IMR-90 (cell line): ENCODE results near the gene SMIM21. TPM values are rescaled to one million over a fixed set of nuclear protein-coding genes. Genes with fewer than 3 reads are reported as not detected.

Experiments
- ATAC-seq: fragments of 200-7000 bp; cut with Tn5 transposase; 2 replicates; pipeline ENCODE4 v1.9.1; 2020; ENCODE audit warnings: low read depth, mild to moderate bottlenecking, moderate library complexity
- BruUV-seq: library from RNA; stranded (reverse); fragments of 400-500 nt; replicated peaks from 2 replicates; lab custom pipeline; 2021; lab: Mats Ljungman, UMichigan
- CTCF ChIA-PET: fragments of 300-600 bp; formaldehyde crosslinking; extraction: SDS; loops from one replicate; lab custom pipeline; 2021; ENCODE audit warnings: antibody characterized with exemption; lab: Yijun Ruan, JAX
- POLR2A ChIA-PET: fragments of 300-600 bp; sonication (Branson Sonifier 250); formaldehyde crosslinking; loops from one replicate; lab custom pipeline; 2022; ENCODE audit warnings: antibody characterized with exemption; ENCODE audit not compliant: unreplicated experiment; lab: Charles Lee
- DNase-seq: peaks from one replicate; pipeline ENCODE4 v3.0.0; 2013
- H2AFZ ChIP-seq: replicated peaks from 2 replicates; pipeline ENCODE3; 2013; ENCODE audit warnings: low read length, mild to moderate bottlenecking; ENCODE audit not compliant: poor library complexity
- H2AK5ac ChIP-seq: 2 replicates; pipeline ENCODE4 v1.6.1; 2013; ENCODE audit warnings: low read depth, low read length, inconsistent platforms
- H2AK9ac ChIP-seq: replicated peaks from 2 replicates; pipeline ENCODE3; 2013; ENCODE audit warnings: mild to moderate bottlenecking, low read depth, low read length, moderate library complexity; ENCODE audit not compliant: poor library complexity
- H2BK120ac ChIP-seq: 2 replicates; pipeline ENCODE4 v1.6.1; 2013; ENCODE audit warnings: low read depth, low read length, inconsistent platforms
- H2BK15ac ChIP-seq: 3 replicates; pipeline ENCODE4 v1.6.1; 2013; ENCODE audit warnings: low read depth, low read length, inconsistent platforms
- H2BK20ac ChIP-seq: 2 replicates; pipeline ENCODE4 v1.6.1; 2013; ENCODE audit warnings: low read depth, mild to moderate bottlenecking, inconsistent platforms, low read length, moderate library complexity
- H2BK5ac ChIP-seq: 2 replicates; pipeline ENCODE4 v1.6.1; 2013; ENCODE audit warnings: mild to moderate bottlenecking, low read depth, low read length, inconsistent platforms; ENCODE audit not compliant: poor library complexity, severe bottlenecking
- H3K14ac ChIP-seq: replicated peaks from 2 replicates; pipeline ENCODE4 v1.6.1; 2013; ENCODE audit warnings: low read depth, low read length, inconsistent platforms
- H3K18ac ChIP-seq: 2 replicates; pipeline ENCODE4 v1.6.1; 2013; ENCODE audit warnings: low read depth, low read length, control low read depth
- H3K23ac ChIP-seq: 2 replicates; pipeline ENCODE4 v1.6.1; 2013; ENCODE audit warnings: low read depth, low read length, inconsistent platforms
- H3K27ac ChIP-seq: 2 replicates; pipeline ENCODE4 v1.5.1; 2013; ENCODE audit warnings: mild to moderate bottlenecking, control low read depth, low read length; ENCODE audit not compliant: insufficient read depth
- H3K27me3 ChIP-seq: 2 replicates; pipeline ENCODE4 v1.6.1; 2013; ENCODE audit warnings: low read length; ENCODE audit not compliant: control insufficient read depth, insufficient read depth
- H3K36me3 ChIP-seq: 2 replicates; pipeline ENCODE4 v1.6.1; 2013; ENCODE audit warnings: low read length, mixed read lengths; ENCODE audit not compliant: control insufficient read depth, insufficient read depth
- H3K4ac ChIP-seq: 2 replicates; pipeline ENCODE4 v1.6.1; 2013; ENCODE audit warnings: low read depth, low read length, inconsistent platforms
- H3K4me1 ChIP-seq: 2 replicates; pipeline ENCODE4 v1.6.1; 2013; ENCODE audit warnings: low read length, mixed read lengths; ENCODE audit not compliant: control insufficient read depth, insufficient read depth
- H3K4me2 ChIP-seq: 2 replicates; pipeline ENCODE4 v1.6.1; 2013; ENCODE audit warnings: low read depth, mild to moderate bottlenecking, control low read depth, low read length, moderate library complexity
- H3K4me3 ChIP-seq: 2 replicates; pipeline ENCODE4 v1.5.1; 2013; ENCODE audit warnings: low read depth, mild to moderate bottlenecking, control low read depth, low read length, moderate library complexity; ENCODE audit not compliant: insufficient read depth
- H3K56ac ChIP-seq: 2 replicates; pipeline ENCODE4 v1.6.1; 2013; ENCODE audit warnings: low read length, inconsistent platforms; ENCODE audit not compliant: insufficient read depth; ENCODE audit errors: extremely low read depth
- H3K79me1 ChIP-seq, 2 experiments: 2 replicates each; pipeline ENCODE4 v1.6.1; 2013; ENCODE audit warnings: low read length in 2 of 2, inconsistent platforms in 1 of 2, low read depth in 1 of 2
- H3K9ac ChIP-seq: 2 replicates; pipeline ENCODE4 v1.6.1; 2013; ENCODE audit warnings: low read depth, low read length, control low read depth
- H3K9me1 ChIP-seq: 2 replicates; pipeline ENCODE4 v1.6.1; 2013; ENCODE audit warnings: low read length, inconsistent platforms; ENCODE audit not compliant: insufficient read depth
- H3K9me3 ChIP-seq: 2 replicates; pipeline ENCODE4 v1.6.1; 2013; ENCODE audit warnings: low read length; ENCODE audit not compliant: control insufficient read depth, insufficient read depth
- H4K20me1 ChIP-seq: 2 replicates; pipeline ENCODE4 v1.6.1; 2013; ENCODE audit warnings: low read length, inconsistent platforms; ENCODE audit not compliant: insufficient read depth
- H4K5ac ChIP-seq: 2 replicates; pipeline ENCODE4 v1.6.1; 2013; ENCODE audit warnings: mild to moderate bottlenecking, low read depth, low read length, control low read depth
- H4K8ac ChIP-seq, 2 experiments: 2 replicates each; pipeline ENCODE4 v1.6.1; 2013; ENCODE audit warnings: low read depth in 2 of 2, low read length in 2 of 2, control low read depth in 1 of 2, inconsistent platforms in 1 of 2
- H4K91ac ChIP-seq: 2 replicates; pipeline ENCODE4 v1.6.1; 2013; ENCODE audit warnings: low read depth, low read length, inconsistent platforms; ENCODE audit not compliant: insufficient read depth
- CHD1 ChIP-seq: IDR thresholded peaks from 2 replicates; pipeline ENCODE4 v1.6.1; 2012; ENCODE audit warnings: low read depth, low read length, improper control_type of control experiment
- FOS ChIP-seq: fragments of 150-350 bp; IDR thresholded peaks from 2 replicates; pipeline ENCODE4 v1.6.1; 2016; ENCODE audit warnings: low read depth, low read length
- MAFK ChIP-seq: IDR thresholded peaks from 2 replicates; pipeline ENCODE4 v1.6.1; 2012; ENCODE audit warnings: low read depth, low read length, improper control_type of control experiment
- MAZ ChIP-seq: IDR thresholded peaks from 2 replicates; pipeline ENCODE4 v1.6.1; 2012; ENCODE audit warnings: low read depth, mild to moderate bottlenecking, low read length, improper control_type of control experiment, moderate library complexity, borderline replicate concordance
- NFE2L2 ChIP-seq: fragments of 150-350 bp; IDR thresholded peaks from 2 replicates; pipeline ENCODE4 v1.6.1; 2016; ENCODE audit warnings: low read depth, mild to moderate bottlenecking, low read length
- POLR2A ChIP-seq: IDR thresholded peaks from 2 replicates; pipeline ENCODE4 v1.6.1; 2012; ENCODE audit warnings: mild to moderate bottlenecking, low read depth, low read length
- RAD21 ChIP-seq: IDR thresholded peaks from 2 replicates; pipeline ENCODE4 v1.6.1; 2012; ENCODE audit warnings: low read length, improper control_type of control experiment
- RCOR1 ChIP-seq: IDR thresholded peaks from 2 replicates; pipeline ENCODE4 v1.6.1; 2012; ENCODE audit warnings: mild to moderate bottlenecking, low read length, improper control_type of control experiment; ENCODE audit not compliant: insufficient replicate concordance
- RFX5 ChIP-seq: IDR thresholded peaks from 2 replicates; pipeline ENCODE4 v1.8.0; 2012; ENCODE audit warnings: low read depth, mild to moderate bottlenecking, low read length, moderate library complexity
- SMC3 ChIP-seq: fragments of 150-350 bp; IDR thresholded peaks from 2 replicates; pipeline ENCODE4 v1.6.1; 2016; ENCODE audit warnings: low read depth, mild to moderate bottlenecking, antibody characterized with exemption, low read length, moderate library complexity
- WGBS, 2 experiments: methylation state at CpG; one replicate each; pipeline versions ENCODE4 v1.1.5 to v1.1.7; 2013; ENCODE audit warnings: missing lambda C conversion rate in 2 of 2; ENCODE audit not compliant: insufficient read length in 1 of 2; ENCODE audit errors: extremely low coverage in 2 of 2; 5-methylcytosine and 5-hydroxymethylcytosine counted together
- dilution Hi-C: fragments of 300-500 bp; cut with HindIII; formaldehyde crosslinking; loops from one replicate; pipeline ENCODE4 v1.14.3; 2018; ENCODE audit warnings: low sequenced_read_pairs; ENCODE audit not compliant: unreplicated experiment
- in situ Hi-C: fragments of 300-500 bp; cut with MboI; formaldehyde crosslinking; loops from 3 replicates; pipeline ENCODE4 v1.14.3; 2019; ENCODE audit warnings: low sequenced_read_pairs, inconsistent platforms, mixed read lengths
- intact Hi-C: fragments of 100-400 bp; cut with micrococcal nuclease; formaldehyde crosslinking; loops from 2 replicates; pipeline ENCODE4 v1.10.0; 2022
- polyA plus RNA-seq, 3 experiments: library from polyadenylated mRNA; depleted of rRNA; stranded (reverse); fragments of >200 nt; gene quantifications; 2 replicates each; pipeline ENCODE4 v1.2.3, GENCODE V29; 2012; ENCODE audit warnings: low replicate concordance in 1 of 3
- total RNA-seq: library from RNA; depleted of rRNA; stranded (reverse); fragments of >200 nt; gene quantifications from 2 replicates; pipeline ENCODE4 v1.2.3, GENCODE V29; 2012
- TF ChIP-seq, protein P1 (sequence below): fragments of 150-350 bp; IDR thresholded peaks from 2 replicates; pipeline ENCODE4 v1.6.1; 2017; ENCODE audit warnings: mild to moderate bottlenecking, antibody characterized with exemption, low read length, low read depth
- TF ChIP-seq, protein P2 (sequence below): fragments of 150-350 bp; IDR thresholded peaks from 2 replicates; pipeline ENCODE4 v1.6.1; 2016; ENCODE audit warnings: low read depth, mild to moderate bottlenecking, low read length, moderate library complexity, borderline replicate concordance

Gene SMIM21
- total and polyA plus RNA-seq, 2 of the 4 experiments (the other 2 are of a cell fraction) = not detected

DNA sequence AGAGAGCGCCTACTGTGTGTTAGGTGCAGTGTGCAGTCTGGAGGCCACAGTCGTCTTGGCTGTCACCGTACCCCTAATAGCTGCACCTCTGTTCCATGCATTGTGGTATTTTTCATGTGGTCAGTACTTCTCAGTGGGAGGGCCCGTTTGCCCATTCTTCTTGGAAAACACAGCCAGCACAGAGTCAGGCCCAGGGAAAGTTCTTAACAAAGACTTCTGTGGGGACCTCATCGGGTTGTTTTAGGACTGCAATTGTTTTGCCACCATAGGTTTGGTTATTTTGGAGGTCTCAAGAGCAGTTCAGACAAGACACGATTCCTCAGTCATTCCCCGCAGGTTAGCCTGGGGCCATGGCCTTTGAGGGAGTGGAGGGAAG lies 62.3 kb downstream of the SMIM21 start:
- dilution Hi-C loops (no loop called here), in situ Hi-C loops (no loop called here), intact Hi-C loops (no loop called here)
- no peak overlapping the region for H3K56ac ChIP-seq
- ATAC-seq (no peak), DNase-seq (no peak)
- H3K36me3 ChIP-seq = no peaks in the 10 kb centered on the region
- CTCF ChIA-PET = no interaction called here
- WGBS, 2 experiments = 60% methylated on average over 2 of the region's 7 CpGs; no CpG with 5 or more reads in 1 of the 2 experiments
- no peak overlapping the region for H3K27ac ChIP-seq
- peaks cover 3% of the 10 kb centered on the region; the same call in 1 of the 2 replicates for H3K27me3 ChIP-seq
- H3K4me1 ChIP-seq = peaks cover 2% of the 10 kb centered on the region; the same call in 1 of the 2 replicates
- no peak overlapping the region for H2AK9ac ChIP-seq
- peaks cover 4% of the 10 kb centered on the region; the same call in 1 of the 2 replicates for H3K9me1 ChIP-seq
- H2AK5ac ChIP-seq = no peak overlapping the region
- no peak overlapping the region for H3K9ac ChIP-seq
- no peaks in the 10 kb centered on the region for H3K79me1 ChIP-seq
- no peak overlapping the region for H3K4ac ChIP-seq
- BruUV-seq = no TSS peak
- no peak overlapping the region for H2BK20ac ChIP-seq
- H4K5ac ChIP-seq = no peak overlapping the region
- POLR2A ChIA-PET = no interaction called here
- no peak overlapping the region for H2BK5ac ChIP-seq
- H4K8ac ChIP-seq = no peak overlapping the region
- no peak overlapping the region for H2AFZ ChIP-seq
- H3K14ac ChIP-seq = no peak overlapping the region
- no peak overlapping the region for H4K91ac ChIP-seq
- H2BK15ac ChIP-seq = no peak overlapping the region
- 0 out of 2 replicates have a peak, but pooled peaks cover 2% of the 10 kb centered on the region for H3K9me3 ChIP-seq
- no peaks in the 10 kb centered on the region for H4K20me1 ChIP-seq
- H3K23ac ChIP-seq = no peak overlapping the region
- H3K4me2 ChIP-seq = no peak overlapping the region
- H2BK120ac ChIP-seq = no peak overlapping the region
- no peak for TF ChIP-seq MAZ
- TF ChIP-seq, protein P1, sequence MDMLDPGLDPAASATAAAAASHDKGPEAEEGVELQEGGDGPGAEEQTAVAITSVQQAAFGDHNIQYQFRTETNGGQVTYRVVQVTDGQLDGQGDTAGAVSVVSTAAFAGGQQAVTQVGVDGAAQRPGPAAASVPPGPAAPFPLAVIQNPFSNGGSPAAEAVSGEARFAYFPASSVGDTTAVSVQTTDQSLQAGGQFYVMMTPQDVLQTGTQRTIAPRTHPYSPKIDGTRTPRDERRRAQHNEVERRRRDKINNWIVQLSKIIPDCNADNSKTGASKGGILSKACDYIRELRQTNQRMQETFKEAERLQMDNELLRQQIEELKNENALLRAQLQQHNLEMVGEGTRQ = no peak
- no peak for TF ChIP-seq POLR2A
- TF ChIP-seq FOS = no peak
- TF ChIP-seq RFX5 = no peak
- TF ChIP-seq RCOR1 = no peak
- no peak for TF ChIP-seq RAD21
- TF ChIP-seq, protein P2, sequence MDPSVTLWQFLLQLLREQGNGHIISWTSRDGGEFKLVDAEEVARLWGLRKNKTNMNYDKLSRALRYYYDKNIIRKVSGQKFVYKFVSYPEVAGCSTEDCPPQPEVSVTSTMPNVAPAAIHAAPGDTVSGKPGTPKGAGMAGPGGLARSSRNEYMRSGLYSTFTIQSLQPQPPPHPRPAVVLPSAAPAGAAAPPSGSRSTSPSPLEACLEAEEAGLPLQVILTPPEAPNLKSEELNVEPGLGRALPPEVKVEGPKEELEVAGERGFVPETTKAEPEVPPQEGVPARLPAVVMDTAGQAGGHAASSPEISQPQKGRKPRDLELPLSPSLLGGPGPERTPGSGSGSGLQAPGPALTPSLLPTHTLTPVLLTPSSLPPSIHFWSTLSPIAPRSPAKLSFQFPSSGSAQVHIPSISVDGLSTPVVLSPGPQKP = no peak
- no peak for TF ChIP-seq CHD1
- no peak for TF ChIP-seq MAFK
- TF ChIP-seq NFE2L2 = no peak
- no peak for TF ChIP-seq SMC3
- H3K18ac ChIP-seq = no peak overlapping the region
- H3K4me3 ChIP-seq = no peak overlapping the region
